ENCODE measurements around the gene HPCAL1.
A peak's percentile ranks its signal among the peaks of the same experiment; 100 is the strongest.

Gene HPCAL1

DNA sequence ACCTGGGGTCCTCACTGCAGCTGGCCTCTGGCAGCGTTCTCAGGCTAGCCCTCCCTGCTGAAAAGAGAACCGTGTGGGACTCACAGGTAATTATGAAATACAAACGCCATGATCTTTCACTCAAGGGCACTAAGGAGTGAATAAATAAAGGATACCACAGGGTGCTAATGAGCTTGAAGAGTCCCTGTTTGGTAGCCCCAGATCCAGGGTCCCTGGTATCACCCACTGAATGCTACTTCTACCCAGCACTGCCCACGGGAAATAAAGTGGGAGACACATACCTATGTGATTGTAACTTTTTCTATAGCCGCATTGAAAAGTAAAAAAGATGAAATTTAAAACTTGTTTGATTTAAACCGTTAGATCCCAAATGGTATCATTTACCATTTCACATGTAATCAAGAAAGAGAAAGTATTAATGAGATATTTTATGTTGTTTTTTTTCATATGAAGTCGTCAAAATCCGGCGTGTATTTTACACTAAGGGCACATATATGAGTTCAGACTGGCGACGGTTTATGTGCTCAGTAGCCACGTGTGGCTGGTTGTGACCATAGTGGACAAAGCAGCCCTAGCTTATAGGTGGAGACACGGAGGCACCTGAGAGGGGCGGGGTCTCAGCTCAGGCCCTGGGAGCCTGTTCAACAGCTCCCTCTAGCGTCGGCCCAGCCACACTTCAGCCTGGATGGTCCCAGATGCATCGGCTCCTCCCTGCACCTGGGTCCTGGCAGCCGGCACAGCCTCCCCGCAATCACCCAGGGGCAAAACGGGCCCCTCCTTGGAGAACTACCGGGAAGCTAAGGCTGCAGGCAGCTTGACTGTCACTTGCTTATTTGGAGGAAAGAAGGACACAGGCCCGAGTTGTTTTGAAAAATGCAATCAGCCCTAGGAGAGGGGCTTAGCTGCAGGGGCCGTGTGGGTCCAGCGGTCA is 106.2 kb downstream of the HPCAL1 start:
- DNase-seq: peak; percentile 48

- DNase-seq: no peak
These were observed 107.5 kb downstream of the HPCAL1 start for GRCh38 chr2:10410001-10410822.

DNA sequence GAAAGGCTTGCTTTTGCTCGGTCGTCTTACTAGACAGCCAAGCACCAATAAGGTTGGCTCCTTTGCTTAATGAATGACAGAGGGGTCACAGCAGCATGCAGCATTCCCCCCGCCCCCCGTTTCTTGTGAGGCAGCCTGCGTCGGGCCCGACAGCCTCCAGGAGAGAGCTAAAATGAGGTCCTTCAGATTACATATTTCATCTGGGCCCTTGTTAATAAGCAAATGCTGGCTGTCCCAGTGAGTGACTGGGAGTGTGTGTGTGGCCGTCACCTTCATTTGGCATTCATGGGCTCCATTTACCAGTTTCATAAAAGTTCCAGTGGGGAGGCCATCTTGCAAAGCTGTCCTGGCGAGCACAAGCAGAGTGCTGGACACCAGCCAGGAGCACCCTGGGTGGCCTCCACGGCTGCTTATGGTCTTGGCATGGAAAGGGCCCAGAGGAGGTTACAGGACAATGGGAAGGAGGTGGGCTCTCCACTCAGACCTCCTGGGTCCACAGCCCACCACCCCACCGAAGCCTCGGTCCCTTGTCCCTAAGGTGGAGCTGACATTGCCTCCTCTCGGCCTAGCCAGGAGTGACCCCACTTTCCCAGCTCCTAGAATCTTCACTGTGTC is 108.2 kb downstream of the HPCAL1 start:
- no peak for DNase-seq

DNA sequence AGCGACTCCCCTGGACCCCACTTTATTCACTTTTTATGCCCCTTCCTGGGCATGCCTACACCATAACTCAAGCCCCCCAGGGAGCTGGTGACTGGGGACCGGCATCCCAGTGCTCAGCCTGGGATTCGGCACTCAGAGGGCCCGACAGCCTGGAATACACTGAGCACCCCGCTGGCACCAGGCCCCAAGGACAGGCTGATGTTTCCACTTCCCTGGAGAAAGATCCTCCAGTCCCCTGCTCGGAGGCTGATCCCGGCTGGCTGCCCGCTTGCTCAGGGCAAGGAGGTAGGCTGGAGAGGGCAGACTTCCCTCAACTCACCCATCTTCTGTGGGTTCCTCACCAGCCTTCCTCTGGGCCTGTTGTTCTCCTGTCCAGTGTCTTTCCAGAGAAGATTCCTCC is 108.9 kb downstream of the HPCAL1 start:
- DNase-seq: no peak

DNA sequence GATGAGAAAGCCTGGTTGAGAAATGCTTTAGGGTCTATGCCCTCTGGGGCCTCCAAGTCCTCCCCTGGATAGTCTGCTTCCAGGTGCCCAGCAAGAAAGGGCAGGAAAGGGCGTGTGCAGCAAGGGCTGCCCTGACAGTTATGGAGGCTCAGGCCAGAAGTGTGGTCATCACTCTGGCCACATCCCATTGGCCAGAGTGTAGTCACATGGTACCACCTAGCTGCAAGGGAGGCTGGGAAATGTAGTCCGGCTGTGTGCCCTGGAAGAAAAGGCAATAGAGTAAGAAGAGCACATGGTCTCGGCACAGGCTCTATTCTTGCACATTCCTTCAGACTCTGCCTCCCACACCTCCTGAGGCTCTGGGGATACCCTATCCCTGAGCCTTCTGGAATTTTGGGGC is 109.7 kb downstream of the HPCAL1 start:
- DNase-seq: no peak

DNA sequence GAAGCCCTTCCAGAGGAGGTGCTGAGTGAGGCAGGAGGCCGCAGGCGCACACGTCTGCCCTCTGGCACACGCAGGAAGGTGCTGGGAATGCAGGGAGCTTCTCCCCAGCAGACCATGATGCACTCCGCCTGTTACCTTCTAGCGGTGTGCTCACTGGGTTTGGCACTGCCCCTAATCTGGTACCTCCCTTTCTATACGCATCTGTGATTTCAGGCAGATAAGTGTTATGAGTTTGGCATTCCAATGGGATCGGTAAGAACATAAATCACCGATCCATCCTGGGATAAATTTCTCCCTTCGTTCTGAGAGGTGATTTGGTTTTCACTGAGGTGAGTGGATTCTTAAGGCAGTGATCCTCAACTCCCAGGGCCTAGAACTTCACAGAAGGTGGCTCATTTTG is 110.8 kb downstream of the HPCAL1 start:
- no peak for DNase-seq

GRCh38 chr2:10413991-10414451 is 111.3 kb downstream of the HPCAL1 start:
- no peak for DNase-seq

DNA sequence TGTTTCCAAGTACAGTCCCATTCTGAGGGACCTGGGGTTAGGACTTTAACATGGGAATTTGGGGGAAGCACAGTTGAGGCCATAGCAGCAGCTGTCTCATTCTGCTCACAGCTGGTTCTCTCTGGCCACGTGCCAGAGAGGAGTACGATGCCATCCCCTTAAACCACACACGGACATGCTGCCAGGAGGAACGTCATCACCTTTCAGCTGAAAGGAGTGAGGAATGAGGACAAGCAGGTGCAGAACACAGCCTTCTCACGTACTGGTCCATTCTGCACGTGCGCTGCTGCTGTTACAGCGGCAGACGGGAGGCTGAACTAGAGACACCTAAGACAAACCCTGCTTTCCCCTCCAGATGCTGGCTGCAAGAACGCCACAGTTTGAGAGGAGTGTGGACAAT is 111.9 kb downstream of the HPCAL1 start:
- peak; percentile 29 for DNase-seq

DNA sequence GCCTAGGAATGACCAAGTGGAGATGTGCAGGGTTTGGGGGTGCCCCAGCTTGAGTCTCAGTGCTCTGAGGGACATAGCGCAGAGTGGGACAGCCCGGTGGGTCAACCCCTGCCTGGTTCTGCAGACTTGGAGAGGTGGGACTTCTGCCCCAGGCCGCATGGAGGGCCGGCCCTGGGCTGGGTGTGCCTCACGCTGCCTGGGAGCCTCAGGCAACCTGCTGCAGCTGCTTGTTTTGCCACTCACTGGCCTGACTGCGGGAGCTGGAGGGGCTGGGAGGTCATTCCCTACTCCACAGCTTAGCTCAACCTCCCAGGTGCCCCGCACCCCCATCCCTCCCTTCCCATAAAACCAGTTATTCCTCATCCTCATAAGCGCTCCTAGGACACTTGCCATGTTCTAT is 112.3 kb downstream of the HPCAL1 start:
- DNase-seq: no peak

DNA sequence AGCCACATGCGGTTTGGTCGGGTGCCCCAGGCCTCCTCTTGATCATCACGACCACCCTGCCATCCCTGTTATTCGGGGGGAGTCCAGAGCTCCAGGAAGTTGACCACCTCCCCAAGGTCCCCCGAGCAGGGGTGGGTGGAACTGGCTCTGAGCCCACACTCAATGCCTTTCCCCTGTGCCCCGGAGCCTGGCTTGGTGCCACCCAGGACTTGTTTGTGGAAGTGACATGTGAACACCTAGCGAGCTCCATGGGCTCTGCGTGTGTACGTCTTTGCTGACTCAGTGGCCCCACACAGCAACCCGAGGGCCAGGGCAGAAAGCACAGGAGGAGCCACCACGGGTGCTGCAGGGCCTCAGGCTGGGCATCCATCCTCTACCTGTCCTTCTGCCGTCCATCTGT is 112.9 kb downstream of the HPCAL1 start:
- no peak for DNase-seq

- DNase-seq: no peak
These were observed 115.0 kb downstream of the HPCAL1 start for GRCh38 chr2:10417551-10418335.

GRCh38 chr2:10419553-10420257 is 117.0 kb downstream of the HPCAL1 start:
- no peak for DNase-seq

DNA sequence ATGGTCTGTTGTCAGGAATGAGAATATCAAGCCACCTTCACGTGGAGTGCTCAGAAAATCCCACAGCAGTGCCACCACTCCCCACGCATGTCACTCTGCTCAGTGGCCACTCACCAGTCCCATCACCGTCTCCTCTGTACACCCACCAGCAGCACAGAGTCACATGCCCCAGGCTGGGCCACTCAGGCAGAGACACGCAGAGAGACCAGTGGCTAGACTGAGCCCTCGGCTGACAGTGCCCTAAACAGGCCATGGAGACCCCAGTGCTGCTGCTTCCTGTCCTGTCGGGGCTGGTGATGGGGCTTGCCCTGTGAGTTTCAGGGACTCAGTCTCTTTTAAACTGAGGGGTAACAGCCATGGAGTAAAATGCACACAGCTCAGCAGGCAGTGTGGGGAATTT is 119.5 kb downstream of the HPCAL1 start:
- DNase-seq: no peak

DNA sequence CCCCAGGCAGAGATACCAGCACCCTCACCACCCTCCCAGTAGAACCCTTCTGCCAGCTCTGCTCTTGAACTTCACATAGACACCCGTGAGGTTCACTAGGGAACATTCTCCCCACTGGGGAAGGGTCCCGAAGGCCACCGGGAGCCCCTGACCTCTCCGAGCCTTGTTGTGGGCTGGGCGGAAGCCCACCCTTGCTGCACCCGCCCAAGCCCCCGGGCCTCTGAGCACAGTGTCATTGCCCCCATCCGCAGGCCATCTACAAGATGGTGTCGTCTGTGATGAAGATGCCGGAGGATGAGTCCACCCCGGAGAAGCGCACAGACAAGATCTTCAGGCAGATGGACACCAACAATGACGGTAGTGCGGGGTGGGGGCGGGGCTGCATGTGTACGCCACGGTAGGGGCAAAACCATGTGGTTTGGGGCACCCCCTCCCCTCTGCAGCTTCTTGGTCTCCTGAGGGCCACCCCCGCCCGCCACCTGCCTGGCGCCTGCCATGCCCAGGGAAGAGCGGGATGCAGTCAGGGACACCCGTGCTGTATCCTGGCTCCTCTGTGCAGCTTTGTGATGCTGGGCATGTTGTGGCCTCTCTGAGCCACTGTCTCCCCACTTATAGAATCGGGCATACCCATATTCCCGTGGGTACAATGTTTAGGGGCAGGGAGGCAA is 120.2 kb downstream of the HPCAL1 start:
- no peak for DNase-seq

GRCh38 chr2:10423400-10423774 is 120.7 kb downstream of the HPCAL1 start:
- DNase-seq: no peak

DNA sequence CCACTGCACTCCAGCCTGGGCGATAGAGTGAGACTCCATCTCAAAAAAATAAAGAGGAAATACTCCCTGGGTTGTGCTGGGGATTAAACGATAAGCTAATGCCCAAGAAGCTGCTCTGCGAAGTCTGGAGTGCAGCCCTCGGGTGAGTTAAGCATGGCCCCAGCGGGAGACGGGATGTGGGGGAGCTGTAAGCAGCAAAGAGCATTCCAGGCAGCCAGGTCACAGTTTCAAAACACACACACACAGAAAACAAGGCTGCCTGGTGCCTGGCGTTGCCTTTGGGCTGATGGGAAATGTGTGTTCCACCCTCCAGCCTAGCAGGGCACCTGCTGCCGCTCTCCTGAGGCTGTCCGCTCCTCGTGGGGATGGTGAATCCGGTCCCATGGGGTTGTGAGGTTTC is 121.3 kb downstream of the HPCAL1 start:
- DNase-seq: no peak

DNA sequence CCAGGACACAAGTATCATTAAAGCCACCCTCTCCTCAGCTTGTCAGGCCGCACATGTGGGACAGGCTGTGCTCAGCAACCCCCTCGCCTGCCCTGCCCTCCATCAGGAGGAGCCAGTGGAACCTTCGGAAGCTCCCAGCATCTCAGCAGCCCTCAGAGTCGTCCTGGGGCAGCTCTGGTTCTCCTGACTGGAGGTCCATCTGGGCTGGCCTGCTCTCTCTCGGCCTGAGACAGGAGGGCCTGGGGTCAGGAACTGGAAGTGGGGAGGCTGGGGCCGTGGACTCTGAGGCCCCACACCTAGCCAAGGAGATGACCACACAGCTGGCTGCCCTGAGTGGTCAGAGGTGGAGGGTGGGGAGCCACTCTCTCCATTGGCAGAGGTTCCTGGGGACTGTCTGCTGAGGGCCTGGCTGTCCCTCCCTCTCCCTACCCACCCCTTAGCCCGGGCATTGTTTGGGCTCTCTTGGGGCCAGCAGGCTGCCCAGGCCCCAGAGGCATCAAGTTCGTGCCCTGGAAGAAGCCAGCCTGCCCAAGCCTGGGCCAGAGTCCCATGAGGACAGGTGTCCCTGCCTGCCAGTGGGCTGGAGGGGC is 122.3 kb downstream of the HPCAL1 start:
- DNase-seq: no peak

DNA sequence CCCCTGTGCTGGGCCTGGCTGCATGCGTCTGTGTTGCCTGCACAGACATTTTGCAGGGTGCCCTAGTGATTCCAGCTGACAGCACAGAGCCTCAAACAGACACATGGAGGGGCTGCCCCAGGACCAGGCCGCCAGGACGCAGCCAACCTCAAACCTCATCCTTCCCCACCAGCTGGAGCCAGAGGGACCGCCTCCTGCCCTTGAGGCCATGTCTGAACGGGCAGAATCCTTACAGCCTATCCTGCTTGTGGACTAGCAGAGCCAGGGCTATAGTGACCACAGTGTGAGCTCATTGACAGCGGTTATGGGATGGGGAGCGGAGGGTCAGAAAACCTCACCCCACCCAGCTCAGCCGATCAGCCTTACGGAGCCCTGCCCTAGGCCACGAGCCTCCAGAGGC is 123.0 kb downstream of the HPCAL1 start:
- DNase-seq: no peak

- DNase-seq: no peak
These were observed 124.3 kb downstream of the HPCAL1 start for GRCh38 chr2:10426726-10427617.

DNA sequence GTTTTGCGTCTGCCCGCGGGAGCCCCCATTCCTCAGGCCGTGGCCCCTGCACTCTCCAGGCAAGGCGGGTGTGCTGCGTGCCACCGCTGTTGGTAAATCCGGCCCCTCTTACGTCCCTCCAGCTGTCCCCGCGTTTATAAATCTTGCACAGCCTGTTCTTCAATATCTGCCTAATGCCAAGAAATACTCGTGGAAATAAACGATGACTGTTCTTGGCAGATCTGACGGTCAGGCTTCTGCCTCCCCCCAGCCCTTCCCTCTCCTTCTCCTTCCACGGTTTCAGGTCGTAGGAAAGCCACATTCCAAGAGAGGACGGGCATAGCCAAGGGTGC is 124.9 kb downstream of the HPCAL1 start:
- DNase-seq: no peak

Measured in DMS 273 treated with DMSO at 0.1 percent for 48 hours (cell line).